SU-DHL-6 (cell line): ENCODE data around the gene SCYL1.

Experiments used
- EZH2phosphoT487 ChIP-seq: fragments of 200-600 bp; sonication (generic), shearing (Covaris generic); conservative IDR thresholded peaks from 2 replicates; pipeline ENCODE4 v1.6.1; 2018; ENCODE audit warnings: mild to moderate bottlenecking, antibody characterized with exemption, low read length, moderate library complexity, mixed read lengths
- TF ChIP-seq, protein P1 (sequence below): fragments of 200-600 bp; sonication (generic); IDR thresholded peaks from one replicate; pipeline ENCODE4 v1.5.1; 2017; ENCODE audit warnings: antibody characterized with exemption, mild to moderate bottlenecking, low read length, moderate library complexity; ENCODE audit not compliant: insufficient read depth, poor library complexity, severe bottlenecking

GRCh38 chr11:65524014-65524740 is 706 bp upstream of the SCYL1 start:
- TF ChIP-seq, protein P1, sequence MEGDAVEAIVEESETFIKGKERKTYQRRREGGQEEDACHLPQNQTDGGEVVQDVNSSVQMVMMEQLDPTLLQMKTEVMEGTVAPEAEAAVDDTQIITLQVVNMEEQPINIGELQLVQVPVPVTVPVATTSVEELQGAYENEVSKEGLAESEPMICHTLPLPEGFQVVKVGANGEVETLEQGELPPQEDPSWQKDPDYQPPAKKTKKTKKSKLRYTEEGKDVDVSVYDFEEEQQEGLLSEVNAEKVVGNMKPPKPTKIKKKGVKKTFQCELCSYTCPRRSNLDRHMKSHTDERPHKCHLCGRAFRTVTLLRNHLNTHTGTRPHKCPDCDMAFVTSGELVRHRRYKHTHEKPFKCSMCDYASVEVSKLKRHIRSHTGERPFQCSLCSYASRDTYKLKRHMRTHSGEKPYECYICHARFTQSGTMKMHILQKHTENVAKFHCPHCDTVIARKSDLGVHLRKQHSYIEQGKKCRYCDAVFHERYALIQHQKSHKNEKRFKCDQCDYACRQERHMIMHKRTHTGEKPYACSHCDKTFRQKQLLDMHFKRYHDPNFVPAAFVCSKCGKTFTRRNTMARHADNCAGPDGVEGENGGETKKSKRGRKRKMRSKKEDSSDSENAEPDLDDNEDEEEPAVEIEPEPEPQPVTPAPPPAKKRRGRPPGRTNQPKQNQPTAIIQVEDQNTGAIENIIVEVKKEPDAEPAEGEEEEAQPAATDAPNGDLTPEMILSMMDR: no peak
- no peak for TF ChIP-seq EZH2phosphoT487
